ENCODE data around the gene RAG1.

The RAG1 gene

DNA sequence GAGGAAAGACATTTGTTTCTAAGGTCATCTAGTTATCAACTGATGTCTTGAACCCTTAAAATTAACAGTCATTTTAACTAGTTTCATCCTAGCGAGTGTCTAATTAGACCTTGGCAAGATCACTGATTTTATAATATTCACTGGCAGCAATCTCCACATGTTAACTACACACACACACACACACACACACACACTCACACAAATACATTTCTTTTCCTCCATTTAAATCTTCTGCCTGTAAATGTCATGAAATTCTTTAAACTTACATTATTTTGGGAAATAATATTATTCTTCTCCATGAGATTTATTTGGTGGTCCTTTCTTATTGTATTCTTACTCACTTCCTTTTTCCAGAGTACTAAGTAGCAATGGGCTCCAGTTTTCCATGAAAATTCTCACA, 23.6 kb downstream of the RAG1 start:
- DNase-seq: no peak

DNA sequence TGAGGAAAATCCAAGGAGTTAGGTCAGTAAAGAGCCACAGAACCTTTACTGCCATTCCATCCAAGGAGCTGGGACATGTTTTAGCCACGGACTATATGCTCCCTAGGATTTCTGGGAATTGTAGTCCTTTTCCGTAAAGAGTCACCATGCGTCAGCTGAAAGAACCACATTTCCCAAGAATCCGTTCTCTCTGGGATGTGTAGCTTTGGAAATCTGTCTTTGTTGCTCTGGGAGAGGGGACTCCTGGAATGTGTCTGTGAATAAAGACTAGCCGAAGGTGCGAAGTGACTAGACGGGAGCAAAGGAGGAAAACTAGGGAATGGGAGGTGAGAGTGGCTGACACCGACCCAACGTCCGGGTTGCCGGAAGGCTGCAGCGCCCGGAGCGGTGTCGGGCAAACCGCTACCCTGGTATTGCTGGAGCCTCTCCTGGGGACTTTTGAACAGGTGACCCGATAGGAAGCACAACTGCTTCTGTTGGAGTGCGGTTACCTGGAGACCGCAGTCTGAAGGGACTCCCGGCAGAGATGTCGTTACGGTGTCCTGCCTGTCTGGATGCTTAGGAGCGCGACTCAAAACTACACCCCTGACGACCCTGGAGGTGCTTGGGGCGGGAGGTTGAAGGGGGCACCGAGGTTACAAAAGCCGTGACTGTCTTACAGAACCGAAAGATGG, 26.6 kb downstream of the RAG1 start, which contains the start of gene IFTAP:
IFTAP (plus strand) TSS at position 187 of the 674 bp plus-strand sequence. CDS start 15,602 bp downstream, outside the sequence.
- DNase-seq: no peak

DNA sequence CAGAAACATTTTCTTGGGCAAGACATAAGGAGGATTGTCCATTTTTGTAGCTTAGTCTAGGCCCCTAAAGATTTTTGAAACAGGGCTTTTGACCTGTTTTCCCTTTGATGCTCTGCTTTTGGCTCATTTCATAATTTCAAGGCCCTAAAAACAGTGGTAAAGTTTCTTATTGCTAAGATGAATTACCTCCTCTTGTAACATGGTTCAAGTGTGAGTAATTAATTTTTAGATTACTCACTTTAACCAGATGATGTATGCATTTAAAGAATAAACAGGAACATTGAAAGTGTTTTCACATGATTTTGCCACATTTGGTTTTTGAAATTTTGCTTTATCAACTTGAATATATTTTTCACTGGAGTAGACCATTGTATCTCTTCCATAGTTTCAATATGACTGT, 29.1 kb downstream of the RAG1 start:
- DNase-seq: no peak

DNA sequence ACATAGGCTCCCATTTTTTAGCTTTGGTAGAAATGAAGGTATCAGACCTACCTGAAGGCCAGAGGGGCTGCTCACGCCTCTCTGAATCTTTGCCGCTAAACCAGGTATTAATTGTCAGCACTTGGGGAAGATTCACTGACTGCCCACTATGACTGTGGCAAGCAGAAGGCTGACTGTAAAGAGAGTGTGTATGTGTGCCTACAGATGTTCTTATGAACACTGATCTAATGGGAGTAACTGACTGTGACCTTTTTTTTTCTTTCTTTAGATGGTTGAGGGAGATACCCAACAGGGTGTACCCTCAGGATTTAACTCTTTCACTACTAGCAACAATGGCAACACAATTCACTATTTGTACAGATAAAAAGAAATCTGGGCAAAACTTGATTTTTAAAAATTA, 30.2 kb downstream of the RAG1 start, which contains the start of gene RAG2:
RAG2 (minus strand) TSS at position 186 of the 400 bp plus-strand sequence. CDS start 4,068 bp downstream, outside the sequence.
- DNase-seq: no peak

DNA sequence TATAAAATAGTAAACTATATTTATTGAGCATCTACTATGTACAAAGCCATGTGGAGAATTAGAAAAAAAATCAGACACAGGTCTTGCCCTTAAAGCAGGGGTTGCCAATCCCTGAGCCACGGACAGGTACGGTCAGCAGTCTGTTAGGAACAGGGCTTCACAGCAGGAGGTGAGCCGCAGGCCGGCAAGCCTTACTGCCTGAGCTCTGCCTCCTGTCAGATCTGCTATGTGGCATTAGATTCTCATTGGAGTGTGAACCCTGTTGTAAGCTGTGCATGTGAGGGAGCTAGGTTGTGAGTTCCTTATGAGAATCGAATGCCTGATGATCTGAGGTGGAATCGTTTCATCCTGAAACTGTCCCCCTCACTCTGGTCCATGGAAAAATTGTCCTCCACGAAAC, 32.4 kb downstream of the RAG1 start:
- DNase-seq: no peak

DNA sequence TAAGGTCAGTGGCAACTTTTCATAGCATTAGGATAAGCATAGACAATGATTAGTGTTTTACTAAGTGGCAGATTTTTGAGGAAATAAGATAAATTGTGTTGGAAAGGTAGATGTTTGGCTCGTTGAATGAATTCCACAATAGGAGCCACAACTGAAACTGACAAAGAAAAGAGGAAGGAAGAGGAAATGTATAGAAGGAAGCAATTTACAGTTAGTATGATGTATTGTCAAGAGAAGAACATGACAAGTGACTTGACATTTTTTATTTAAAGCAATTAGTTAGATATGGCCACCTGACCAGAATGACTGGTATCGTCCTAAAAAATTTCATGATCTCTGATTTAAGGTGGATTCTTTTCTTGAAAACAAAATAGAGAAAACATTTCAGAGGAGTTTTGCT, 33.3 kb downstream of the RAG1 start:
- DNase-seq: no peak

DNA sequence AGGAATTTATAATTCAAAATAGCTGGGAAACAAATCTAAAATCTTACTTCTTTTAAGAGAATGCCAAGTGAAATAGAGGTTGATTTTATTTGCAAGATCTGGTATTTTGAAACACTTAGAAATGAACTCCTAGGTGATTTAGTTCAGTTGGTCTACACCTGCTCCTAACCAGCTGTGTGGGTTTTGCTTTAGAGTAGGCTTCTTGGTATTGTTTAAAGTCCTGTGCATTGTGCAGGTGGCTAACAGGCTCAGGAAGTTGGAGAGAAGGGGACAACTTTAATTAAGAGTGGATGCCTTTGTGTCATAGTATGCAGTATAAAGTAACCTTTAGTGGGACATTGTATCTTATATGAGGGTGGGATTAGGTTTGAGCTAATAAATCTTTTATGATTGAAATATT, 34.3 kb downstream of the RAG1 start:
- DNase-seq: no peak

DNA sequence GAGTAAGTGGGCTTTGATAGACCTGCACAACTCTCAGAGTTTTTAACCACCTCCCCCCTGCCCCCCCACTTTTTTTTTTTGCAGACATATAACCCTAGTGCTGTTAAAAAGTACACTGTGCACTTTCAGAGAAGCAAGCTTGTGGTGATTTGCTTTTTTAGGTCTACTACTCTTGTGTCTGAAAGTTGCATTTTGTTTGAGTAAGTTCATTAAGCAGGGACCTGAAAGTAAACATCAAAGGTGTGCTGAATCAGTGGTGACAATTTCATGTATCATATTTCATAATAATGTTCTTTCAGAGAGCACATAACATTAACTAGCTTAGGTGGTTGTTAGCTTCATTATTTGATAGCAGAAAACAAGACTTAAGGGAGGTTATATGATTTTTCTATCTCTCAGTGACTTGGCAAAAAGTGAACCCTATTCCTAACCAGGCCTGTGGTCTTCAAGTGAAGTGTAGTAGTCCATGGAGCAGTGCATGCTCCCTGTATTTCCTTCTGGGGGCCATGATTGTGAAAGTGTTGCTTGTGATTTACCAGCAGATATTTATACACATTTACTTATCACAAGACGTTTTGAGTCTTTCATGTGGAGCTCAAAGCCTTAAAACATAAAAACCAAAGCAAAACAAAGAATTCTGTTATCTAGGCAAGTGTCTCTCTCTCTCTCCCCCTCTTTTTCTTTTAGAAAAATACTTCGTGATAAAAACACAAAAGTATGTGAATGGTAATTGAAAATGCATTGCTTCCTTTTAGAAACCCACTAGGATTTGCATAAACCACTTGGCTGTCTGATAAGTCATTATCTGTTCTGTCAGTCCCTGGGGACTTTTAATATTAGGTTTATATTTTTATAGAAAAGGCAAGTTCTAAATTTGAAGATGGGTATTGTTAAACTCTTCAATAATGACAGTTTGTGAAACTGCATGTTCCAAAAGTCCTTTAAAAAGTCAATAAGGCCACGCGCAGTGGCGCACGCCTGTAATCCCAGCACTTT, 37.7 kb downstream of the RAG1 start:
- no peak for DNase-seq

DNA sequence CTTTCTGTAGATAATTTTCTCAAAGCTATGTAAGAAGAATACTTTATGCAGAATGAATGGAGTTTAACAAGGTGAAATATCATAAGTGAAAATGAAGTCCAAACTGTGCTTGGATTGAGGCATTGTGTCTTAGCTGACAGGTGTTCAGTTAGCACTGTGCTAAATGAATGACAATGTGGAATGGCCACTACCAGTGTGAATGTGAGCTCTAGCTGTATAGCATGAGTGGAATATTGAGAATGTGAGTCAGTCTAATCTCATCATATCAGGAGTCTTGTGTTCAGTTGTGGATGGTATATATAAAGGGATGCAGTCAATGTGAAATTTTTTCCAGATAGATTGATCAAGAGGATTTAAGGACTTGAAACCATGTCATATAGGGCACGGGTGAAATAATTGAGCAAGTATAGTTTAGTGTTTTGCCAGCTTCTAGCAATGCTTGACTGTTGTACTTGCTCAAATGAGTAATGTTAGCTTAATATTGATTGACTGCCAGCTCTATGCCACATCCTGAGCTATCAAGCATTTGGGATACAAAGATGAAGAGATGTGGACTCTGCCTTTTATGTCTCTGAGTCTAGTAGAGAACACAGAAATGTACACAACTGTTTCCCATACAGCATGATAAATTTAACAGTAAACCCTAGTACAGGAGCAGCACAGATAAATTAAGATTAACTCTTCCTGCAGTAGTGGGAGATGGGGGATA, 40.8 kb downstream of the RAG1 start:
- DNase-seq: no peak

DNA sequence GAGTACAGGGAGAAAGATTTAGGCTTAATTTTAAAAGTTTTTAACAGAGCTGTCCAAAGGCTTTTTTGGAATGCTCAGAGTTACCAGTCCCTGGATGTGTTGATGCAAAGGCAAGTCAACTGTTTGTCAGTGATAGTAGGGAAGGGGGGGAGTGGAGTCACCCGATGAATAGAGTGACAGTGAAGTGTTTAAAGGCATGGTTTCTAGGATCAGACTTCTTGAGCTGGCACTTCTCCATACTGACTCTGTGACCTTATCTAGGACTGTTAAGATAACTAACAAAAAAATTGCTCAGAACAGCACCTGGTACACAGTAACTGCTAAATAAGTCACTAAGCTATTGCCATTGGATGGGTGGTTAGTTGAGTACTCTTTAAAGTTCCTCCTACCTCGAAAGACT, 41.6 kb downstream of the RAG1 start:
- no peak for DNase-seq

DNA sequence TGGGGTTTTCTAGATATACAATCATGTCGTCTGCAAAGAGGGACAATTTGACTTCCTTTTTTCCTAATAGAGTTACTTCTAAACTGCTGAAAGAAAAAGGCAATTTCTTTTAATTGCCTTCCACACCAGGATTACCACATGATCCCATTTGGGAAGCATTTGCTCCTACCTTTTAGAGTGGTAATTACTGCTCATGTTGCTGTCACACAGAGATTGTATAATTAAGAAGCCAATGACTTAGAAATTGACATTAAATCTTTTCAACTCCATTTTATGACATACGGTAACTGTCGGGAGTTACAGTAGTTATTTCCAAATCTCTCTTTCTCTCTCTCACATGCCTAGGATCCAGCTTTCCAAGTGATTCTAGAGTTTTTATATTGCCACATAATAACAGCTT, 48.0 kb downstream of the RAG1 start:
- DNase-seq: no peak

DNA sequence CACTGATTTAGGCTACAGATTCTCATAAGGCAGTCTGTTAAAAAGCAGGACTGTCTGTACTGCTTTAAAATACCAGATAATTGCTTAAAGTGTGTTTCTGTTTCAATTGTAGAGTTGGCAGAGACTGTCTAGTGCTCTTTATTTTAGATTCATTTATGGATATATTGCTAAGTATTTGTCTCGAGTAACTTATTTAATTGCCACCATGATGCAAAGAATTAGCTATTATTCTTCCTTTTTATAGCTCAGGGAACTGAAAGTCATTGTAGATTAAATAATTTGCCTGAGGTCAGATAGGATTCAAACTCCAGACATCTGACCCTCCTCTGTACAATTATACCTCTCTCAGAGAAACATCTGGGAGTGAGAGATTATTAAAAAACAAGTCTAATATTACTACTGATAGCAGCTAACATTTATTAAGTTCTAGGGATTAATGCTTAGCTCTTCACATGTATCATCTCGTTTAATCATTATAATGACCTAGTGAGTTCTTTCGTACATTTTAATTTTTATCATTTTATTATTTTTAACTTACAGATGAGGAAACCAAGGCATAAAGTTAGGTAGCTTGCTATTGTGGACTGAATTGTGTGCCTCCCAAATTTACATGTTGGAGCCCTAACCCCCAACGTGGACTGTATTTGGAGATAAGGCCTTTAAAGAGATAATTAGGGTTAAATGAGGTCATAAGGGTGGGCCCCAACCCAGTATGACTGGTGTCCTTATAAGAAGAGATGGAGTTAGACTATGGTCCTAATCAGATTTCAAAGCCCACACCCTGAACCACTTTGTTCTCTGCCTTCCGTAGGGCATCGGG, 49.9 kb downstream of the RAG1 start:
- no peak for DNase-seq

DNA sequence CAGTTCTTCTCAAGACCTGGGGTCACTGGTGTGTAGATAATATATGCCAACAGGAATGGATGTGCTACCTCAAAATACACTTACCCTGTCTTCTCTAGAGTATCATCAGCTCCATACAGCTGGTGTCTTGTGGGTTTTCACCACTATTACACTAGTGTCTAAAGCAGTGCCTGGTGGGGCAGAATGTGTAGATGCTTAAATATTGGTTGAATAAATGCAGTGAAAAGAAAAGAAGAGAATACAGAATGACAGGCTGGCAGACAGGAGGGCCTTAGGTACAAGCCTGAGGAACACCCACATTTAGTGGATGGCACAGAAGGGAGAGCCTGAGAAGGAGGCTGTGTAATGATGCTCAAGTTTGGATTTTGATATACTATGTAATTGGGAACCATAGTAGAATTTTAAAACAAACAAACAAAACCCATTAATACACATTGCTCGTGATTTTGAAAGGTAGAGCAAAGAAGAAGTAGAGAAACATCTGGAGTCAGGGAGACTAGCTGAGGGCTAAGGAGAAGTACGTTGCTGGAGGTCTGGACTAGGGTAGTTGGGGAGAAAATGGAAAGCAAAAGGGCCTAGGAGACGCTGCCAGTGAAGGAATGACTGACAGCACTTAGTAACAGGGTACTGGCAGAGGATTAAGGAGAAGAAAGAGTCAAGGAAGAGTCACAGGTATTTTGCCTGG, 50.7 kb downstream of the RAG1 start:
- no peak for DNase-seq

DNA sequence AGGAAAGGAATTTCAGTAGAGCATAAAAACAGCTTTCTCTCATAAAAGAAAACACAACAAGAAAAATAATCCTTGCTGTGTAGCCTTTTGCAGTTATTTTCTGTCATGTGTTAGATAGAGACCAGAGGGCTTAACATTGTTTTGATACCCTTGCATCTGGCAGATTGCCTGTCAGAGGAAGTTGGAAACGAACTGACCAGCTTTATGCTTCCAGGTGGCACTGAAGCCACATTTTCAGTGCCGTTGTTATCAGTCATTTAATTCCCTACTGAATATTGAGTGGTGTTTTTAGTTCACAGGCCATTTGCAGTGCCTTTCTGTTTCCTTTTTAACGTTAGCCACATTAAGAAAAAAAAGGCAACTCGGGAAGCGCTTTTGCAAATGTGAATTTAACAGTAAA, 51.7 kb downstream of the RAG1 start:
- no peak for DNase-seq

DNA sequence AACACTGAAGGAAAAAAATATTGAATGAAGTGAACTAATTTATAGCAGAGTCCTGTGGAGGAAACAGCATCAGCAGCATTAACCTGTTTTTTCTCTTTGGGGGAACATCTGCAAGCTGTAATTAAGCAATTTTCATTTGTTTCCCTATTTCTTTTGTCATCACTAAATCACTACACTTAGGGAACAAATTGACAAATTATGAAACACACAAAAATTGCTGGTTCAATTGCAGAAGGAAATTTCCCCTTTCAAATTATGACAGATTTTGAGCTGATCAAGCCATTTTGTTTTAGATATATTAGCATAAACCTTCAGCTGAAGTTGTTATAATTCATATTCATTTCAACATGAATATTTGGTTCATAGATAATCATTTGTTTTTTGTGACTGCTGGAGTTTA, 52.4 kb downstream of the RAG1 start:
- no peak for DNase-seq

DNA sequence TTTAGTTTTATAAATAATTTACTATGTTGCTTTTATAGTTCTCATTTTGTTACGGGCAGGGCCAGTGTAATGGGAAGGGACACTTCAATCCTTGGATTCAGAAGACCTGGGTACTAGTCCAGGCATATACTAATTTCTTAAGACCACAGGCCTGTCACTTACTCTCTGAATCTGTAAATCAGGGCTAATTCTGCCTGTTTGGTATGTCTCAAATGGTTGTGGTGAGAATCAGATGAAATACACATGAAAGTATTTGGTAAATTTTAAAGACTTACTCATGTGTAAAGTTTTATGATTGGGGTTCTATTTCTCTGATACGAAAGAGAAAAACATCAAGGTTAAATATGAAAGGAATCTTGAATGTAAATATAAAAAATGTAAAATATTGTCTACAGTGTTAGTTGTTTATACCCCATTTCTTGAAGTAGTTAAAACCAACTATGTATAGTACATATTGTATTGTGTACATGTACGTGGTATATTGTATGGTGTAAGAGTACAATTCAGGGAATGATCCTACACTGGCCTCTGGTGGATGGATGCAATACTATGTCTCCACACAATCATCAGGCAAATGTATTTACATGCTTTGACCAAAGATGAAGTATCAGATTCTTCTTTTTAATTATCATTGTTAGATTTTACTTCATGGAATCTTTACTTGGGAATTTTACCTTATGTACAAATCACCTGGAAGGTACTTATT, 54.8 kb downstream of the RAG1 start:
- DNase-seq: no peak

DNA sequence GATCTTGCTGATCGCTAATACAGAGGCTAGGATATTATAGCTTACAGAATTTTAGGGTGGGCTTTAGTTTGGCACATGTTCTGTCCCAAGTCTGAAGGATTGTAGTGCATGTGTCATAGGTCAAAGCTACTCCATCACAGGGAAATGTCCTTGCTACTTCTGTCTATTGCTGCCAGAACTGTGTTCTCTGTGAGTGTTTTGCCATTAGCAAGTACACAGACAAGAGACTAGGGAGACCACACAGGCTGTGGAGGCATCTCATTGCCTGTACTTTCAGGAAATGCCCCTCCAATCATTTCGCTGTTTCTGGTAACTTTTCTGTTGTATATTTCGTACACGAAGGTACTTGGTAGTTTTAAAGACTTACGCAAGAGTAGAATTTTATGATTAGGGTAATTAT, 55.7 kb downstream of the RAG1 start:
- DNase-seq: no peak

DNA sequence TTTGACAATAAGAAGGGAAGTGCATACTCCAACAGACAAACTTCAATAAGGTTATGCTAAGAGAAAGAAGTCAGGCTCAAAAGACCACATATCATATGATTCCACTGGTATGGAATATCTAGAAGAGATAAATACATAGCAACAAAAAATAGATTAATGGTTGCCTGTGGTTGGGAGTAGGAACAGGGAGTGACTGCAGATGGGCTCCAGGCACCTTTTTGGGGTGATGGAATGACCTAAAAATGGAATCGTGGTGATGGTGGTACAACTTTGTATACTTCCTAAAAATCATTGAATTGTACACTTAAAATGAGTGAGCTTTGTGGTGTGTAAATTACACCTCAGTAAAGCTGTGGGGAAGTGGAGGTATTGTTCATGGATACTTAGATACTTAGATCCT, 59.2 kb downstream of the RAG1 start:
- no peak for DNase-seq

DNA sequence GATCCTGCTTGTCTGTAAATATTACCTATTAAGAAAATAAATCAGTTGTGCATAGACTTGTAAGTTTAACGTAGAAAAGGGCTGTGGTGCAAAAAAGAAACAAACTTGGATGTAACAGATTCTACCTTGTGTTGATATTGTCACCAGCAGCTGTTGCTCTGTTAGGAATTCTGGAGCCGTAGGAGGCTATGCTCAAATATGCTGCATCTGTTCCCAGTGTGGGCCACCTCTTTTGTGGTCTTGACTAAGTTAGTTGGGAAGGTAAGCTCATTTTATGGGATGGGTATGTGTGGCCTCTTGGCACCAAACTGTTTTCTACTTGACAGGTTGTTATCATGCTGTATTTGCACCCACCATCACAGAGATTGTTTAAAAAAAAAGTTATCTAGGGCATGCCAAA, 59.7 kb downstream of the RAG1 start:
- no peak for DNase-seq

DNA sequence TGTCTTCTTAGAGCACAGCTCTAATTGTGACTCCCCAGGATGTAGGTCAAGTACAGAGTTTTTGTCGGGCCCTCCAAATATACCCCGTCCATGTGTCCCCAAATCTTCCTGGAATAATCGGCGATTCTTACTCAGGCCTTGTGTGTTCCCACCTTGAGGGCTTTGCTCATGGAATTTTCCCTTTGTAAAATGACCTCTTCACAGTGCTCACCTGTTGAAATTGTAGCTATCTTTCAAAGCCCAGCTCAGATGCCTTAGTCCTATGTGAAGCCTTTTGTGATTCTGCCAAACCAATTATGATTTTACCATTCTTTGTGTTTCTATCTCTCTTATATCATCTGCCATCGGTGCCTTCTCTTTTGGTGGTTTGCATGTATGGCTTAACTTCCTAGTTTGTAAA, 60.3 kb downstream of the RAG1 start:
- DNase-seq: no peak

DNA sequence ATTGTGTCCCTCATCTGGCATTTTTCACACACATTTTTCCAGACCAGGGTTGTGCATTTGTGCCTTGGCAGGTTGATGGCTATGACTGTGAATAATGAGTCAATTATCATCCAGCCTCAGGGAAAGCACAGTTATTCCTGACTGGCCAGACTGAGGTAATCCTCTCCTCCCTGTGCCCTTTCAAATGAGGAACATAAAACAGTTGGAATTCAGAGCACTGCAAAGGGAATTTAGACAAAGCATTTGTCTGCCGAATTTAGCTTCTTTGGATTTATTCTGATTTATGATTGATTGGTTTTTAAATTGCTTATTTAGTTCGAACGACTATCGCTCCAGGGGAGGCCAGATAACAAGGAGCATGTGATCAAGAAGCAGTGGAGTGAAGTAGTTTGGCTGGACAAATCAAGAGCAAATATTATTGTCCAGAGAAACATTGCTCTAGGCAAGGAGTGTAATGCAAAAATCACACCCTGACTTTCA, 61.0 kb downstream of the RAG1 start:
- DNase-seq: no peak

All from T-helper 9 cell (primary cell).